GM18861 (cell line): ENCODE measurements around the gene TCF7L2.

ENCODE experiments used
- ATAC-seq: cut with Tn5 transposase; IDR thresholded peaks from one replicate; pipeline ENCODE4 v1.9.1; 2021; ENCODE audit not compliant: unreplicated experiment

The TCF7L2 gene

DNA sequence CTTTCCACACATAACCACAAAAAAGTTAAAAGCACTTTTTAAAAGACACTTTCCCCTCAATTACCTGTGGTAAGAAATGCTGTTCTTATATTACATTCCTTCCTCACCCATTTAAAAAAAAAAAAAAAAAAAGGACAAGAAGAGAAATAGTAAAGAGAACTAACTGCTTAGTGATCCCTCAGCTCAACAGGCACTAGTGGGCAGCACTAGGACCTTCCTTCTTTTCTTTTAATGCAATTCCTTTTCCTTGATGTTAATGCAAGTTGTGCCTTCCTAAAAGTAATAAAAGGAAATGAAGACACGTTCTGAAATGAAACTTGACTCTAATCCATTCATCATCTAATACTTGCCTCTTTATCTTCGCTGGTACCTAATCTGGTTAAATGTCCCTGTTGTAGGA is 189.7 kb downstream of the TCF7L2 start:
- ATAC-seq: no peak

DNA sequence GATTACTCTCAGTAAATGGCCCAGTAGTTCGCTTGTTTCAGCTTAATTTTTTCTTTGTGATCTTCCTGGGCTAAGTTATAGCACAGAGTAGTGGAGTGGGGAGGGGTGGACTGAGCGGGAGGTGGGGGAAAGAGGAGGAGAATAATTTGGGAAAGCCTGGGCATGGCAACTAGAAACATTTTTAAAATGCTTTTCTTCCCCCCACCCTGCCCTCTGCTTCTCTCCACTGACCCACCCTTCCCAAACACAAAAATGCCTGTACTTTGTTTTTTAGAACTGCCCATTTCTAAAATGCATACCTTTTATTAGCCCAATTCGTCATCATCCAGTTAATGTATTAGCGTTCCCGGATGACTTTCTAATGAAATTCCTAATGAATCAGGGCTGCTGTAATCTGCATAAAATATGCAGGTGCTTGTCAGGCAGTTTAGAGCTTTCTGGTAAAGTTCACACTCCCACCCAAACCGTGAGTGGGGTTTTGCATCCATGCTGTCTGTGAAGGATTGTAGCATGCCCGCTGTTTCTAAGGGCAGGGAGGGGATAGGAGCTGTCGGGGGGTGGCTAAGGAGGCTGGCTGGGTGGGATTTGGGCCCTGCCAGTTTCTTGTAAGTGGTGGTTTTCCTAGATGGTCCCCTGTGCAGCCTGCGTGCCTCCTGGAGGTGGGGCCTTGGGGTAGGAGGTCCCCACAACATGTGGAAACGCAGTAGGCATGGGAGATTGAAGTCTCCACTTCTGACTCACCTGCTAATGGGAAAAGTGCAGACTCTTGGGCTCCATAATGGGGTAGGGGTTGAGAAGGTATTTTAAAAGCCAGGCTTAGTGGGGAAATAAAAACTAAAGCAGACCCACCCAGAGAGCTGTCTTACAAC is 190.3 kb downstream of the TCF7L2 start:
- no peak for ATAC-seq

DNA sequence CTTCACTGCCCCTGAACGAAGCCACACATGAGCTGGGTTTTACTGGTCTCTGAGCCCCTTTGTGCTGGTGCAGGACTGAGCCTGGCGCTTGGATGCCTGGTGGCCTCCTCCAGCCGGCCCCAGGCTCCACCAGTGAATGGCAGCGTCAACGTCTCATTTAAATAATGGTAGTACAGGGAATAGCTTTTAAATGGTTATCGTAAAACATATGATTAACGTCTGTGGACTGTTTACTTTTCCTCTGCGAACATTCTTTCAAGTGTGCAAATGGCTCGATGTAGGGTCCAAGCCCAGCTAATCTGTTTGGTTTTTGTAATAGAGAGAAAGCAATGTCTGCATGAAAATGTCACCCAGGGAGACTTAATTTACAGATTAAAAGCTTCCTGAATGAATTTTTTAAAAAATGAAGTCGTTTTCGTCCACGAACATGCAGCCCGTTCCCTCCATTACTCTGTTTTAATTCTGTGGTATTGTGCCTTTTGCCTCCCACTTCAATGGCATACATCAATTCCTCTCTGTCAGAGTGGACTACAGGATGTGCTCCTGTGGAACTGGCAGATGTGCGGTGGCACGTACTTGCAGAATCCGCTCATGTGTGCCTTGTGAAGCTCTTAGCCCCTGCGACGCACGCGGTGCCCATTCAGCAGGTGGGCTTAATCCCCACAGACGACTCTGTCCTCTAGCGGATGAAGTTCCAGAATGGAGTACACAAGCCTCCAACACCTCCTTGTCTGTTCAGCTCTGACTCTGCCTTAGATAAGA is 192.7 kb downstream of the TCF7L2 start:
- ATAC-seq: no peak

DNA sequence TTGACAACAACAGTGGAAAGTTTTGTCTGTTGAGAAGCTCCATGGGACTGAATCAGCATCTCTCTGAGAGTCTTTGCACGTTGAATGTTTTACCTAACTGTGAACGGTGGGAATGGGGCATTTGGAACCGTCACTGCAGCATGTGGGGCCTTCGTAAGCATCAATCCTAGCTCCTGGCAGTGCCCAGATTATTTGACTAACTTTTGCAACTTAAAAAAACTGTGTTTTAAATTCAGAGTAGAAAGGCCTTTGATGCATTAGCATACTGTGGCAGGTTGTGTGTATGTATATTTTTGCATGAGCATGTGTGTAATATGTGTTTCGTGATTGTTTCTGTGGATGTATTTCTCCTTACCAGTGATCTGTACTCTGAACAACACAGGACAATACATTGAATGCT is 194.5 kb downstream of the TCF7L2 start:
- ATAC-seq: no peak

DNA sequence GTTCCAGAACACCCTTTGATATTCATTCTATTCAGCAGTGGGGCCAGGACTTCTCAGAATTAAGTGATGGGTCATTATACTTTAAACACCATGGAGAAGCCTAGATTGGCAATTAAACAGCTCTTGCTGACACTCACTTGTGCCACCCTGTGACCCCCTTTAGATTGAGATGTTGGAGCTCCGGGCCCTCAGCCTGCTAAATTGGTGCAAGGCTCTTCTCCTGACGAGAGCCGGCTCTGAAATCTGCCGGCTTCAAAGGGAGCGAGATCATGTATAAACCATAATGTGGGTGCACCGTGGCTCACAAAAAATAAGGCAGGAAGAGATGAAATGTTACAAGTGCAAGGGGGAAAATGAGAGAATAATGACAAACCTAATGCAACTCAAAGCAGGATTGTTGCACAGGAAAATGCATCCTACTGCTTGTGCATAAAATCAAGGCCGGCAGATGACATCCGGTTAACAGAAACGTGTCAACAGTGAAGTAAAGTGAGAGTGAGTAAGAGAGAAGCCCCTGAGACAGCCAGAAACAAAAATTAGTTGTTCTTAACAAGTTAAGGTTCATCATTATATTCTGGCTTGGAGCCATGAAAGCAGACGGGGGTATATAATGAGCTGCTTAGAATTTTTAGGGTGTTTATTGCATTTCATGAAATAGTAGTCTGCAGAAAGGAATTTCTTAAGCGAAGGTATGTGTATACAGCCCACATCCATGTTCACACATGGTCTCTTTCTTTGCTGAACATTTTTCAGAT is 198.2 kb downstream of the TCF7L2 start:
- ATAC-seq: no peak

DNA sequence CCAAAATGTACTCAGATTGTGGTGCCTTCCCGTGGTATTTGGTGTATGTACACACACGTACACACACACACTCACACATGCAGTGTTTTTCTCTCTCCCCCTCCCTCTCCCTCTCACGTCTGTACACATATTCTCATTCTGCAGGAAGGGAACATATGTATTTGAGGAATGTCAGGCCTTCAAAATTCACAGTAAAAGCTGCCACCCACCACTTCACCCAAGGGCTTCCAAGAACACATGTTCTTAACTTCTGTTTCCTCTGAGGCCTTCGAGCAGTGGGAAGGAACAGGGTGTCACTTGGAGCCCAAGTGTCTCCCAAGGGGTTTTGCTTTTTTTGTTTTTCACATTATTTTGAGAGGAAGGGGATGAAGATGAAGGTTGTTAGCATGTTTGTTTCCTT is 198.9 kb downstream of the TCF7L2 start:
- ATAC-seq: no peak

DNA sequence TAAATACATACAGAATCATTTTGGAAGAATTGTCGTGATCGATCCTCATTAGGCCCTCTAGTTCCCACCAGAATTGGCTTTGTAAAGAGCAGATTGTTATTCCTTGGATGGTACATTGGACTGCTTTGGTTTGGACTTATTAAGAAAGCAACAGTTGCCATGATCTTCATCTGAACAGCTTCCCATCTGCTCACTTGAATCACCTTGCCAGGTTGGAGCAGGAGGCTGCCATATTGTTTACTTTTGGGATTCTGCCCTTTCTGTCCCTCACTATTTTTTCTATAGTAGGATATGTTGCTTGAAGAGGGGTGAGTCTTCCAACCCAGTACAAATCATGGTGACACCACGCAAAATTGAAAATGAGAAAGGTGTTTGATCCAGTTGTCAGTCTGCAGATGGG is 199.6 kb downstream of the TCF7L2 start:
- ATAC-seq: no peak

DNA sequence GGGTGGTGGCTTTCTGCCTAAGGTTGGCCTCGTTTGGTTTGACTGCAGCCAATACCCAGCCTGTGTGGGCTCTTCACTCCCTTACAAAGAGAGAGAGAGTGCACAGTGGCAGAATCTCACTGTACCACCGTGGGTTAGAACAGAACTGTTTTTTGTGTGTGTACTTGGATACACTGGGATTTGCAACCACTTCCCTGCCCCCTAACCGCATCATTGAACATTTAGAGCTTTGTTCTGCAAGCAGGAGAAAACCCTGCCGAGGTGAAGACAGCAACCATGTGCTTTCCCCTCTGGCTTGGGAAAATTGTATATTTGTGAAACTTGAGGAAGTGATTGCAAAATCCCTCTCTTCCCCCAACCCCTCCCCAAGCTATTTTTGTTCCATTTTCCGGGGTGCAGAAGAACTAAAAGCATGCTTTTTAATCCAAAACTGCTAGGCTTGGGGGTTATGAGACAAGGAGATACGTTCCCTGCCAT is 201.2 kb downstream of the TCF7L2 start:
- no peak for ATAC-seq

DNA sequence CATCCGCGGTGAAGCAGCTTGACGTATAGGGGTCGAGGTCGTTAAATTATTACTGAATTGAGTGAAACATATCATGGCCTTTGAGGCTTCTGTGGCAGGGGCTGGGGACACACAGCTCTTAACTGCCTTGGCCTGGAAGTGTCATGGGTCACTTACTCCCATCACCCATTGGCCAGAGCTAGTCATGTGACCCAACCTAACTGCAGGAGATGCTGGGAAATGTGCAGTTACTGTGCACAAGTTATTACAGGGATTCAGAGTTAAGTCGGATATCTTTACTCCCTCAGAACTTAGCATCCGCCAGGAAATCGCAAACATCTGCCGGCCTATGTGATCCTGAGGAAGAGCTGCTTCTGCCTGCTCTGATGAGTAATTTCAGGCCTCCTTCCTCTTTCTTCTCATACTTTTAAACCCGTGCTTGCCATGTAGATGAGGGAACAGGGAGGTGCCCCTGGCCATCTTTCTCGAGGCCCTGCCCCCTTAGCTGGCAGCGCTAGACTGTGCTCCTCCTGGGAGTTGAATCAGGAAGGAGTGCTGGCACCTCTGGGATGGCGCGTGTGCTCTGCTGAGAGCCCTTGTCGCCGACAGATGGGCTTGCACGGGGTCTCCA is 203.6 kb downstream of the TCF7L2 start:
- no peak for ATAC-seq

DNA sequence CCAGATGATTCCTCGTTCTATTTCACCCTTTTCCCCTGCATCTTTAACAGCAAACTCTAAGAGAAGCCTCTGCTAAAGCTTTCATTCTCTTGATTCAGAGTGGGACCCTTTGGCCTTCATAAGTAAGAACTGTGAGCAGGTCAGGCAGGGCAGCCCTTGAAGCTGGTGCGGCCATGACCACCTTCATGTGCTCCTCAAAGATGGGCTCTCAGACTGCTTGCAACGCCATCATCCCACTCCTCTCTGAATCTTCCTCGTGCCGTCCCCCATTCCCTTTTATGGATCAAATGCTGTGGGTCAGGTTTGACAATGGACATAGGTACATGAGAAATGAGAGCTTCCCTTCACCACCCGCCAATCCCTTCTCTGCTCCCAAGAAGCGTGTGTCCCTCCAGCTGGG is 207.4 kb downstream of the TCF7L2 start:
- ATAC-seq: no peak

DNA sequence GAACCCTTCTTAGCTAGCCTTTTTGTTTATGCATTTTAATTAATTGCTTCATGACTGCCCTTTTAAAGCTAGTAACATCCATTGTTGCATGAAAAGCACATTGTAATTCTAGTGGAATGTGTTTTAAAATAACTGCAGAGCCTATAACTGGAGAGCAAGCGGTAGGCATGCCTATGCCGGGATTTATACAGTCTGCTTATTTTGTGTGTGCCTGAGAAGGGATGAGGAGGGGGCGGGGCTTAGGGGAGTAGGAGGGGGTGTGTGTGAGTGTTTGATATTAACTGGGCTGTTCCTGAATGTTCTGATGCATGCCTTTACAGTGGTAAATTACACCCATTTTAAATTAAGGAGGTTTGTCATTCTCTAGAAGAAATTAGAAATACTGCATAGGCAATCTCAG is 208.1 kb downstream of the TCF7L2 start:
- no peak for ATAC-seq

DNA sequence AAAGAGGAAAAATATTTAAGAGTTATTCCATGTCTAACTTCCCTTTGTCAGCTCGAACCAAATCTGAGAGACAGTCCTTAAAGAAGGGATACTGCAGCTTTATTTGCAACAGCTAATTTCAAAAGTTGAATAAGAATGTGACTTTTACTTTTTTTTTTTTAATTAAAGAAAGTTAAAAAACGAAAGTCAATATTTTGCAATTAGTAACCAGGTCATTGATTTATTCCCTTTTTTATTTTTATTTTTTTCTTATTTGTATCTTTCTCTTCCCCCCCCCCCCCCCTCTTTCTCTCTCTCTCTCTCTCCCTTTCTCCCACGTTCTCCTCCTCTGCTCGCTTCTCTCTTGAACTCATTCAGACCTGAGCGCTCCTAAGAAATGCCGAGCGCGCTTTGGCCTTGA is 209.5 kb downstream of the TCF7L2 start:
- ATAC-seq: no peak

DNA sequence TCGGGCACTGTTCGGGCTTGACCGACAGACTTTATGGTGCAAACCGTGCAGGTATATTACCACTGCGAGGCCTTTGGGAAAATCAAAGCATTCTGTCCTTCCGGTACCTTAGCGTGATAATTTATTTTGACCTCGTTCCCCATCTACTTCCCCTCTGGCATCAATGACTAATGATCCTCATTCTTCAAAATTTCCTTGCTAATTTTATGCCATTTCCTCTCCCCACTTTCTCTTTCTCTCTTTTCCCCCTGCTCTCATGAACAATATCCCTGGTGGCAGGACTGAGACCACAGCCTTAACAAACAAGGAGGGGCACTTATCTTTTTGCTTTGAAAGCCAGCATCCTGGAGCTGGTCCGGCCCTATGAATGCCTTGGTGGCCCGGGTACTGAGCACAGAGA is 210.6 kb downstream of the TCF7L2 start:
- no peak for ATAC-seq

DNA sequence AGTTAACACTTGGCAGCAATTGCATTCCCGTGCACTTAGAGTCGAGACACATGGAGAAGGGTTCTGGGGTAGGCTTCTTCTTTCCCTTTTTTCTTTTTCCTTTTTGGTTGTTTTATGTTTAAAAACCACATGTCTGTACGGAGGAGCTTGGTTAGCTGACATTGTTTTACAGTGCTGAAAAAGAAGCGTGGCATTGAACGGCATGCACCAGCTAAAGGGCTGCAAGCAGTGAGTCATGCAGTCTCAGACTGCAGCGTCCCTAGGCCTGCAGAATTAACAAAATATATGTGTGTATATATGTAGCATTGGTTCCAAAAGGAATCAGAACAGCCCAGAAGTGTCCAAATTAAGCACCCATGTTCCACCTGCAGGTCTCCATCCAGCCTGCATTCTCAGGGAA is 211.0 kb downstream of the TCF7L2 start:
- ATAC-seq: no peak

DNA sequence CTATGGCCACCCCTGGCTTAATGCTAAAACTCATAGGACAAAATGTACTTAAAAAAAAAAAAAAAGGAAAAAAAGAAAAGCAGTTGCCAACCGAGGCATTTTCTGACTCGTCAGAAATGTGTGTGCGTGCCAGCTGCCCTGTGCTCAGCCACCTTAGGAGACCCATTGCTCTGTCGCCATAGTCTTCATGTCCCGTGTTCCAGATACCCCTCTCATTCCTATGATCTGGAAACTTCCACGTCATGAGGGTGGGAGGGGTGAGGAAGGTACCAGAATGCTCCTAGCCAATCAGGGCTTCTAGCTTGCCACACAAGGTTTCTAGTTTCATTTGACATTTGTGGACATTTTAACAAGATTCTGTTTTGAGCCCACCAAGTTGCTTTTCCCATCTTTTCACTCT is 212.9 kb downstream of the TCF7L2 start:
- ATAC-seq: no peak

DNA sequence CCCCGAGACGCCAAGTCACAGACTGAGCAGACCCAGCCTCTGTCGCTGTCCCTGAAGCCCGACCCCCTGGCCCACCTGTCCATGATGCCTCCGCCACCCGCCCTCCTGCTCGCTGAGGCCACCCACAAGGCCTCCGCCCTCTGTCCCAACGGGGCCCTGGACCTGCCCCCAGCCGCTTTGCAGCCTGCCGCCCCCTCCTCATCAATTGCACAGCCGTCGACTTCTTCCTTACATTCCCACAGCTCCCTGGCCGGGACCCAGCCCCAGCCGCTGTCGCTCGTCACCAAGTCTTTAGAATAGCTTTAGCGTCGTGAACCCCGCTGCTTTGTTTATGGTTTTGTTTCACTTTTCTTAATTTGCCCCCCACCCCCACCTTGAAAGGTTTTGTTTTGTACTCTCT is 215.6 kb downstream of the TCF7L2 start:
- ATAC-seq: no peak

DNA sequence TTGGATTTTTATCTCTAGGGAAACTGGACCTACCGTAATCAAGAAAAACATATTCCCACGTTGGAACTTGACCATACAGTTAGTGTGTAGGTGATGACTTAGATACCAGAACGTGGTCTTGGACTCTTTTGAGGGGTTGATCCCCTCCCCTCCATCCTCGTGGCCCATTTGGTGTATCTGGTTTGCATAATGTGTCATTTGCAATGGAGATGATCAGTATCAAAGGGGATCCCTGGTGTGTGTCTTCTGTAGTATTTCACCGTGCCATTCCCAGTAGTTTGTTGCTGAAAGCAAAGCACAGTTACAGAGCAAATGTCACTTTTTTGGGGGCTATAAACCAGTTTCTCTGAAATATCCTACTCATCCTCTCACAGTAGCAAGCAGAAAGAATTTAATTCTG is 217.7 kb downstream of the TCF7L2 start:
- ATAC-seq: no peak

DNA sequence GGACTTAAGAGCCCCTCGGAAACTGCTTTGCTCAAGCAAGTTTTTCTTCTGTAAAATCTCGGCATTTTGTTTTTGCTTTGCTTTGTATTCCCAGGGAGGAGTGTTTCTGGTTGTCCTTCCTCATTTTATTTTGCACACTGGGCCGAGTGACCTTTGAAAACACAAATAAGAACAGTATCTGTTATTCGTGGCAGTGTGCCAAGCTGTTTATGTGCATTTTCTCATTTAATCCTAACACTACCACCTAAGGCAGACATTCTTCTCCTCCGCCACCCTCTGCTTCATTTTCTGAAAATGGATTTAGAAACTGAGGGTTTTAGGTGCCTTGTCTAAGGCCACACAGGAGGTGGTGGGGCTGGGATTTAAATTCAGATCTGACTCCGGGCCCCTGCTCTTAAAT is 218.5 kb downstream of the TCF7L2 start:
- no peak for ATAC-seq

DNA sequence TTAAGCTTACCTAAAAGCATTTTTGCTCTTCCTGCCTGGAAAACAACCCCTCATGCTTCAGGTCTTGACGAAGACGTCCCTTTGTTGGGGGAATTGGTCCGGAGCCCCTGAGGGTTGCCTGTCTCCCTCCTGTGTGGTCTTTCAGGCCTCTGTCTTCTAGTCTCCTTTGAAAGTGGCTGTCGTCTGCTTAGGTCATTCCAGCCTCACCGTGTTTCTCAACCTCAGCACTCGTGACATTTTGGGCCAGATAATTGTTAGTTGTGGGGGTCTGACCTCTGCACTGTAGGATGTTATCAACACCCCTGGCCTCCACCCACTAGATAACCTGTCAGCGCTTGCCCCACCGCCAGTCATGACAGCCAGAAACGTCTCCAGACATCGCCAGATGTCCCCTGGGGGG is 219.1 kb downstream of the TCF7L2 start:
- ATAC-seq: no peak

DNA sequence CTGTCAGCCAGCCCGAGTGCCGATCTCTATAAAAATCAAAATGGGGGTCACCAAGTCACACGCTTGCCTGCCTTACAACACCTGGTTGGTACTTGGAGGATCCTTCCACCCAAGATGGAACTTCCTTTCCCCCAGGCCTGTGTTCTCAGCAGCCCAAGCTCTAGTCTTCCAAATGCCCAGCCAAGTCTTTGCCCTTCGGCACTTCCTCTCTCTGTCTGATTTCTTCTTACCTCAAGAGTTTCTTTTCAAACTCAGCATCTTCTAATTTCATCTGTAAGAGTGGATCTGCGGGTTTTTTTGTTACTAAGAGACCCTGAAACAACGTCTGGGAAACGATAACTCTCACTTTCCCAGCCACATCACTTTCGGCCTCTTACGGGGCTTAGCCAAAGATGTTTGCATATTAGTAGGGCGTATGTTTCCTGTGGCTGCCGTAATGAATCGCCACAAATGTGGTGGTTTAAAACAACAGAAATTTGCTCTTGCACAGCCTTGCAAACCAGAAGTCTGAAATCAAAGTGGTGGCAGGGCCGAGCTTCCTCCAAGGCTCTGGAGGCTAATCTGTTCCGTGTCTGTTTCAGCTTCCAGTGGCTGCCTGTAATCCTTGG is 219.9 kb downstream of the TCF7L2 start:
- peak; percentile 96 for ATAC-seq

DNA sequence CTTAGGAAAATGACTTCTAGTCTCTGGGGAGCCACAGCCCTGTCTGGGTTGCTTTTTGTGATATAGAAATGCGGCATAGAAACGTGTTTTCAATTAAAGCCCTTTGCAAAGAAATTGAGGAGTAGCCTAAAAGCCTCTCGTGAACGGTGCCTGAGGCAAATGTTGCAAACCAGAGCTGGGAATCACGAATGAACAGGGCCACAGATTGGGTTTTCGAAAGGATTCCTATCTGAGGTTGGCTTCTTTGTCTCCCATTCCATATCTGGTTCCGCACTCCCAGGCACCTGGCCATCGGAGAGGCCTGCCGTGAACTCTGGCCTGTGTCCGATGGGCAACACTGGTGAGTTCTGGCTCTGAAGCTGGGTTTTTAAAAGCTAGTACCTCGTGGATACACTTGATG is 221.6 kb downstream of the TCF7L2 start:
- ATAC-seq: no peak
